Retina (tissue), 1 donor: ENCODE results near the gene SLC46A1.

Experiments
- DNase-seq: peaks from one replicate; pipeline ENCODE4 v3.0.0-alpha.2; 2016

Gene SLC46A1

GRCh38 chr17:28379814-28380801 lies 25.9 kb downstream of the SLC46A1 start:
- no peak for DNase-seq

GRCh38 chr17:28372945-28373274 lies 33.1 kb downstream of the SLC46A1 start:
- peak; percentile 16 for DNase-seq

GRCh38 chr17:28372203-28372944 lies 33.6 kb downstream of the SLC46A1 start:
- DNase-seq = peak; percentile 76

GRCh38 chr17:28371245-28372202 lies 34.5 kb downstream of the SLC46A1 start, which contains the start of gene SARM1:
SARM1 (plus strand) TSS chr17:28371694; CDS start chr17:28372033, 339 bp downstream.
- DNase-seq = peak; percentile 93

- DNase-seq = no peak
Observed at GRCh38 chr17:28370744-28371103, 35.3 kb downstream of the SLC46A1 start.

- peak; percentile 49 for DNase-seq
Observed at GRCh38 chr17:28370035-28370743, 35.8 kb downstream of the SLC46A1 start, which contains the start of gene VTN. VTN (minus strand) TSS chr17:28370307; CDS start chr17:28370203, 104 bp downstream.

GRCh38 chr17:28369684-28370034 lies 36.4 kb downstream of the SLC46A1 start:
- no peak for DNase-seq

GRCh38 chr17:28368915-28369683 lies 36.9 kb downstream of the SLC46A1 start:
- DNase-seq = no peak

GRCh38 chr17:28368306-28368831 lies 37.6 kb downstream of the SLC46A1 start:
- DNase-seq = no peak

- no peak for DNase-seq
Observed at GRCh38 chr17:28367641-28368305, 38.2 kb downstream of the SLC46A1 start.

- DNase-seq = no peak
Observed at GRCh38 chr17:28366605-28367004, 39.4 kb downstream of the SLC46A1 start.

GRCh38 chr17:28365487-28365886 lies 40.5 kb downstream of the SLC46A1 start:
- DNase-seq = no peak

- DNase-seq = no peak
Observed at GRCh38 chr17:28364665-28365363, 41.2 kb downstream of the SLC46A1 start, which contains the start of gene SEBOX. SEBOX (minus strand) TSS chr17:28365199; CDS start chr17:28365151, 48 bp downstream.

- DNase-seq = no peak
Observed at GRCh38 chr17:28363776-28364650, 42.0 kb downstream of the SLC46A1 start.

- DNase-seq = no peak
Observed at GRCh38 chr17:28363186-28363585, 42.8 kb downstream of the SLC46A1 start.

- no peak for DNase-seq
Observed at GRCh38 chr17:28357901-28358197, 48.2 kb downstream of the SLC46A1 start.

- DNase-seq = peak; percentile 96
Observed at GRCh38 chr17:28357061-28357900, 48.7 kb downstream of the SLC46A1 start, which contains the start of gene POLDIP2. POLDIP2 (minus strand) TSS chr17:28357527; CDS start chr17:28357448, 79 bp downstream.

- DNase-seq = no peak
Observed at GRCh38 chr17:28350271-28350670, 55.7 kb downstream of the SLC46A1 start.
